Measurements from ENCODE around the gene DNAI1.

The DNAI1 gene

DNA sequence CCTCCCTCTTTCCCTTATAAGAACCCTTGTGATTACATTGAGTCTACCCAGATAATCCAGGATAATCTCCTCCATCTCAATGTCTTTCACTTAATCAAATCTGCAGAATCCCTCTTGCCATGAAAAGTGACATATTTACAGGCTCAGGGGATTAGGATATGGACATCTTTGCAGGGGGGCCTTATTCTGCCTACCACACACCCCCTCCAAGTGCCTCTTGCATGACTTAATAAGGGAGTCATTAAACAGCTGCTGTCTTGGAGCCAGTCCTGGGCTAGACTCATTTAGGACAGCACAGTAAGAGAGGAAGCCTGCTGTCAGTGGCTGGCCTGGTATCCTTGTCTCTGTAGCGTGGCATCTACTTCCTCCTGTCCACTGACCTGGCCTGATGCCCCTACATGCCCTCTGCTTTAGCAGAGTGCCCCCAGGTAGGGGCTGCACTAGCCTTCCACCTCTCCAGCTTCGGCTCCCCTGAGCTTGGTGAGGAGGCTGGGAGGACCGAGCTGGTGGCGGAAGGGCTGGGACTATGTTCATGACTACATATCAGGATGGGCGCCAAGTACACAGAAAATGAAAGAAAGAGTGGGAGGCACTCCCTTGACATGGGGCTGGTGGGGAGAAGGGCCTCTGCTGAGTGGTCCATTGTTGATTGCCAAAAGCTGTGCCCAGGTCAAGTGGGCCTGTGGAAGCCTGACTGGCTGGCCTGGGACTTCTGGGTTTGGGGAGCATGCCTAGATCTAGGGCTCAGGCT, 46.9 kb downstream of the DNAI1 start:
- TF ChIP-seq, protein P1, sequence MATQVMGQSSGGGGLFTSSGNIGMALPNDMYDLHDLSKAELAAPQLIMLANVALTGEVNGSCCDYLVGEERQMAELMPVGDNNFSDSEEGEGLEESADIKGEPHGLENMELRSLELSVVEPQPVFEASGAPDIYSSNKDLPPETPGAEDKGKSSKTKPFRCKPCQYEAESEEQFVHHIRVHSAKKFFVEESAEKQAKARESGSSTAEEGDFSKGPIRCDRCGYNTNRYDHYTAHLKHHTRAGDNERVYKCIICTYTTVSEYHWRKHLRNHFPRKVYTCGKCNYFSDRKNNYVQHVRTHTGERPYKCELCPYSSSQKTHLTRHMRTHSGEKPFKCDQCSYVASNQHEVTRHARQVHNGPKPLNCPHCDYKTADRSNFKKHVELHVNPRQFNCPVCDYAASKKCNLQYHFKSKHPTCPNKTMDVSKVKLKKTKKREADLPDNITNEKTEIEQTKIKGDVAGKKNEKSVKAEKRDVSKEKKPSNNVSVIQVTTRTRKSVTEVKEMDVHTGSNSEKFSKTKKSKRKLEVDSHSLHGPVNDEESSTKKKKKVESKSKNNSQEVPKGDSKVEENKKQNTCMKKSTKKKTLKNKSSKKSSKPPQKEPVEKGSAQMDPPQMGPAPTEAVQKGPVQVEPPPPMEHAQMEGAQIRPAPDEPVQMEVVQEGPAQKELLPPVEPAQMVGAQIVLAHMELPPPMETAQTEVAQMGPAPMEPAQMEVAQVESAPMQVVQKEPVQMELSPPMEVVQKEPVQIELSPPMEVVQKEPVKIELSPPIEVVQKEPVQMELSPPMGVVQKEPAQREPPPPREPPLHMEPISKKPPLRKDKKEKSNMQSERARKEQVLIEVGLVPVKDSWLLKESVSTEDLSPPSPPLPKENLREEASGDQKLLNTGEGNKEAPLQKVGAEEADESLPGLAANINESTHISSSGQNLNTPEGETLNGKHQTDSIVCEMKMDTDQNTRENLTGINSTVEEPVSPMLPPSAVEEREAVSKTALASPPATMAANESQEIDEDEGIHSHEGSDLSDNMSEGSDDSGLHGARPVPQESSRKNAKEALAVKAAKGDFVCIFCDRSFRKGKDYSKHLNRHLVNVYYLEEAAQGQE (IDR thresholded peaks at IDR 0.05; ENCODE audit: insufficient read depth in 1 of 2, low read depth in 2 of 2, low read length in 2 of 2), result no peak
- TF ChIP-seq TAF1 (IDR thresholded peaks at IDR 0.05; ENCODE audit: borderline replicate concordance, insufficient read depth, low read length) (no peak), FOXP2 (optimal IDR thresholded peaks at IDR 0.05; ENCODE audit: borderline replicate concordance, extremely low read depth, extremely low read length, insufficient read depth) (no peak), SIN3A (IDR thresholded peaks at IDR 0.05; ENCODE audit: borderline replicate concordance, insufficient read depth, low read length) (no peak), POLR2AphosphoS5 (IDR thresholded peaks at IDR 0.05; ENCODE audit: low read depth, low read length) (no peak)

DNA sequence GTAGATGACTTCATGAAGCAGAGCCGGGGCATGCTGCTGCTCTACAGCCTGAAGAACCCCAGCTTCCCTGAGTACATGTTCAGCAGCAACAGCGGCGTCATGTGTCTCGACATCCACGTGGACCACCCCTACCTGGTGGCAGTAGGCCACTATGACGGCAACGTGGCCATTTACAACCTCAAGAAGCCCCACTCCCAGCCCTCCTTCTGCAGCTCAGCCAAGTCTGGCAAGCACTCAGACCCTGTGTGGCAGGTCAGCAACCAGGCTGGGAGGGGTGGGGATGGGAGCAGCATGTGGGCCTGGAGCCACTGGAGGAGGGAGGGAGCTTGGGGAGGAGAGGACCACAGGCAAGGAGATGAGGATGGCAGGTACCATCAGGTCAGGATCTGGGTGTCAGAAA, 48.0 kb downstream of the DNAI1 start:
- TF ChIP-seq, protein P1 (IDR thresholded peaks at IDR 0.05; ENCODE audit: insufficient read depth in 1 of 2, low read depth in 2 of 2, low read length in 2 of 2), result no peak
- no peak for TF ChIP-seq FOXP2 (optimal IDR thresholded peaks at IDR 0.05; ENCODE audit: borderline replicate concordance, extremely low read depth, extremely low read length, insufficient read depth)
- no peak for TF ChIP-seq SIN3A (IDR thresholded peaks at IDR 0.05; ENCODE audit: borderline replicate concordance, insufficient read depth, low read length)
- TF ChIP-seq TAF1 (IDR thresholded peaks at IDR 0.05; ENCODE audit: borderline replicate concordance, insufficient read depth, low read length), result no peak
- TF ChIP-seq POLR2AphosphoS5 (IDR thresholded peaks at IDR 0.05; ENCODE audit: low read depth, low read length), result no peak

DNA sequence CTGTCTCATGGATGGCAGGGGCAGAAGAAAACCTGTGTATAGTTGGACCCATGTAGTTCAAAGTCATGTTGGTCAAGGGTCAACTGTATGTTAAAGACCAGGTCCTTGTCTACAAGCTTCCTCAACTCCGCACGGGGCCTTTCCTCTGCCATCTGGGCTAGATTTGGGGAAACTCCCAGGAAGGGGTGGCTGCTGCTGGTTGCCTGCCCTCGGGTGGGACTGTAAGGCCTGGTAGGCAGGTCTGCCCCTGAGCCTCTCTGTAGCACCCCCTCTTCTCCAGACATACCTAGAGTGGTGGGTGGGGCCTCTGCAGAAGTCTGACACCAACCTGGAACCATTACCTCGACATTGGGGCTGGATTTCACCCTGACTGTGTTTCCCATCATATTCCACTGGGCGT, 49.0 kb downstream of the DNAI1 start:
- TF ChIP-seq POLR2AphosphoS5 (IDR thresholded peaks at IDR 0.05; ENCODE audit: low read depth, low read length) (no peak), FOXP2 (optimal IDR thresholded peaks at IDR 0.05; ENCODE audit: borderline replicate concordance, extremely low read depth, extremely low read length, insufficient read depth) (no peak), TAF1 (IDR thresholded peaks at IDR 0.05; ENCODE audit: borderline replicate concordance, insufficient read depth, low read length) (no peak), SIN3A (IDR thresholded peaks at IDR 0.05; ENCODE audit: borderline replicate concordance, insufficient read depth, low read length) (no peak)
- TF ChIP-seq, protein P1 (IDR thresholded peaks at IDR 0.05; ENCODE audit: insufficient read depth in 1 of 2, low read depth in 2 of 2, low read length in 2 of 2), result no peak

DNA sequence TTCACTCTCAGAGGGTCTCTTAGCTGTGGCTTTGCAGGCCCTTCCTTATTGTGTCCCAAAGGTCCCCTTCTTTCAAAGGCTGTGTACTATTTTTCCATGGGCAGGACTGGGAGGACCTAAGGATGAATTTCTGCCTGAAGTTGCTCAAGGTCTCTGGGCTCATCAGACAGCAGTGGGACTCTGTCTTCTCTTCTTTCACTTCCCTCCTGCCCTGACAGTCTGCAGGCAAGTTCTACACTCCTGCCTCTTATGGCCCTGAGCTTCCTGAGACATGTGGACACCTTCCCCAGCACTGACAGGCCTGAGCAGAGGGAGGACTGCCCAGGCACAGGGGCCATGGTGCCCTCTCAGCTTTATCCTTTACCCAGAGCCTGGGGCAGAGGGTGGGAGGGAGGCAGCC, 49.4 kb downstream of the DNAI1 start:
- TF ChIP-seq, protein P1 (IDR thresholded peaks at IDR 0.05; ENCODE audit: insufficient read depth in 1 of 2, low read depth in 2 of 2, low read length in 2 of 2), result no peak

DNA sequence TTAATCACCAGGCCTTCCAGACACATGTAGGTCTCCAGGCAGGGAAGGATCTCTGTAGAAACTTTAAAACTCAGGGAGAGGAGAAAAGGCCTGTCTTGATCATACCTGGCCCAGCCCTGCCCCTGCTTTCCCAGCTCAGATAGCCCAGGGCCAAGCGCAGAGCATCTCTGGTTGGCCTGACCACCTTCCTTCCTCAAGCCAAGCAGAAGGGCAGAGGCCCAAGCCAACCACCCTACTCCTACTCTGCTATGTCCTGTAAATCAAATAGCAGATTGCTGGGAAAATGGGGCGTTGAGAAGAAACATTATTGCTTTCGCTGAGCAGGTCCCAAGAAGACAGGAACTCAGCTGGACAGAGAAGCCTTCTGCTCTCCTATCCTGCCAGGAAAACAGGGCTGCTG, 49.9 kb downstream of the DNAI1 start:
- TF ChIP-seq TAF1 (IDR thresholded peaks at IDR 0.05; ENCODE audit: borderline replicate concordance, insufficient read depth, low read length) (no peak), FOXP2 (optimal IDR thresholded peaks at IDR 0.05; ENCODE audit: borderline replicate concordance, extremely low read depth, extremely low read length, insufficient read depth) (no peak), SIN3A (IDR thresholded peaks at IDR 0.05; ENCODE audit: borderline replicate concordance, insufficient read depth, low read length) (no peak), POLR2AphosphoS5 (IDR thresholded peaks at IDR 0.05; ENCODE audit: low read depth, low read length) (no peak)
- TF ChIP-seq, protein P1 (IDR thresholded peaks at IDR 0.05; ENCODE audit: insufficient read depth in 1 of 2, low read depth in 2 of 2, low read length in 2 of 2), result no peak

Measured in PFSK-1 (cell line).